ENCODE data around the gene GUCY1A2.

Gene GUCY1A2

GRCh38 chr11:106642331-106642730, 375.9 kb downstream of the GUCY1A2 start:
- Histone ChIP-seq H4K20me1 (ENCODE audit: insufficient read depth, low read length) (no peaks in the 10 kb centered on the region), H3K79me2 (ENCODE audit: insufficient read depth, low read length) (no peaks in the 10 kb centered on the region), H3K9me3 (ENCODE audit: insufficient read depth, low read length, severe bottlenecking) (peaks cover 31% of the 10 kb centered on the region), H3K27ac (ENCODE audit: low read length) (no peak overlapping the region), H2AFZ (ENCODE audit: low read depth, low read length) (no peak overlapping the region), H3K9ac (ENCODE audit: low read depth, low read length) (no peak overlapping the region), H3K27me3 (ENCODE audit: insufficient read depth, low read length, poor library complexity) (no peaks in the 10 kb centered on the region), H3K4me3 (ENCODE audit: low read depth in 1 of 2, low read length in 2 of 2) (no peak overlapping the region), H3K4me2 (ENCODE audit: insufficient read depth, low read length) (no peak overlapping the region), H3K4me1 (ENCODE audit: insufficient read depth, low read length) (no peaks in the 10 kb centered on the region), H3K36me3 (ENCODE audit: insufficient read depth, low read length) (peaks cover 4% of the 10 kb centered on the region; the same call in 1 of the 2 replicates)
- no peak for ATAC-seq (ENCODE audit: insufficient read depth, low read depth)
- TF ChIP-seq EZH2 (IDR thresholded peaks at IDR 0.05; ENCODE audit: borderline replicate concordance, low read depth, low read length, severe bottlenecking) = no peak
- TF ChIP-seq, protein P1, sequence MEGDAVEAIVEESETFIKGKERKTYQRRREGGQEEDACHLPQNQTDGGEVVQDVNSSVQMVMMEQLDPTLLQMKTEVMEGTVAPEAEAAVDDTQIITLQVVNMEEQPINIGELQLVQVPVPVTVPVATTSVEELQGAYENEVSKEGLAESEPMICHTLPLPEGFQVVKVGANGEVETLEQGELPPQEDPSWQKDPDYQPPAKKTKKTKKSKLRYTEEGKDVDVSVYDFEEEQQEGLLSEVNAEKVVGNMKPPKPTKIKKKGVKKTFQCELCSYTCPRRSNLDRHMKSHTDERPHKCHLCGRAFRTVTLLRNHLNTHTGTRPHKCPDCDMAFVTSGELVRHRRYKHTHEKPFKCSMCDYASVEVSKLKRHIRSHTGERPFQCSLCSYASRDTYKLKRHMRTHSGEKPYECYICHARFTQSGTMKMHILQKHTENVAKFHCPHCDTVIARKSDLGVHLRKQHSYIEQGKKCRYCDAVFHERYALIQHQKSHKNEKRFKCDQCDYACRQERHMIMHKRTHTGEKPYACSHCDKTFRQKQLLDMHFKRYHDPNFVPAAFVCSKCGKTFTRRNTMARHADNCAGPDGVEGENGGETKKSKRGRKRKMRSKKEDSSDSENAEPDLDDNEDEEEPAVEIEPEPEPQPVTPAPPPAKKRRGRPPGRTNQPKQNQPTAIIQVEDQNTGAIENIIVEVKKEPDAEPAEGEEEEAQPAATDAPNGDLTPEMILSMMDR (IDR thresholded peaks at IDR 0.05; ENCODE audit: borderline replicate concordance, extremely low read depth, low read length, poor library complexity, severe bottlenecking) = no peak
- no peak for DNase-seq

- Histone ChIP-seq H3K79me2 (ENCODE audit: insufficient read depth, low read length) (no peaks in the 10 kb centered on the region), H3K9ac (ENCODE audit: low read depth, low read length) (no peak overlapping the region), H3K27me3 (ENCODE audit: insufficient read depth, low read length, poor library complexity) (no peaks in the 10 kb centered on the region), H3K4me1 (ENCODE audit: insufficient read depth, low read length) (0 out of 2 replicates have a peak, but pooled peaks cover 11% of the 10 kb centered on the region), H3K9me3 (ENCODE audit: insufficient read depth, low read length, severe bottlenecking) (peaks cover 2% of the 10 kb centered on the region), H3K36me3 (ENCODE audit: insufficient read depth, low read length) (no peaks in the 10 kb centered on the region), H3K4me2 (ENCODE audit: insufficient read depth, low read length) (no peak overlapping the region), H3K27ac (ENCODE audit: low read length) (no peak overlapping the region), H4K20me1 (ENCODE audit: insufficient read depth, low read length) (no peaks in the 10 kb centered on the region), H3K4me3 (ENCODE audit: low read depth in 1 of 2, low read length in 2 of 2) (no peak overlapping the region), H2AFZ (ENCODE audit: low read depth, low read length) (no peak overlapping the region)
- no peak for DNase-seq
- ATAC-seq (ENCODE audit: insufficient read depth, low read depth) = no peak
- TF ChIP-seq, protein P1 (IDR thresholded peaks at IDR 0.05; ENCODE audit: borderline replicate concordance, extremely low read depth, low read length, poor library complexity, severe bottlenecking) = no peak
- TF ChIP-seq EZH2 (IDR thresholded peaks at IDR 0.05; ENCODE audit: borderline replicate concordance, low read depth, low read length, severe bottlenecking) = no peak
Observed at GRCh38 chr11:106632283-106632682, 386.0 kb downstream of the GUCY1A2 start.

GRCh38 chr11:106627694-106628093, 390.6 kb downstream of the GUCY1A2 start:
- no peak for TF ChIP-seq EZH2 (IDR thresholded peaks at IDR 0.05; ENCODE audit: borderline replicate concordance, low read depth, low read length, severe bottlenecking)
- TF ChIP-seq, protein P1 (IDR thresholded peaks at IDR 0.05; ENCODE audit: borderline replicate concordance, extremely low read depth, low read length, poor library complexity, severe bottlenecking) = no peak
- Histone ChIP-seq H3K4me2 (ENCODE audit: insufficient read depth, low read length) (no peak overlapping the region), H3K36me3 (ENCODE audit: insufficient read depth, low read length) (no peaks in the 10 kb centered on the region), H3K9ac (ENCODE audit: low read depth, low read length) (no peak overlapping the region), H4K20me1 (ENCODE audit: insufficient read depth, low read length) (no peaks in the 10 kb centered on the region), H3K9me3 (ENCODE audit: insufficient read depth, low read length, severe bottlenecking) (peaks cover 2% of the 10 kb centered on the region), H3K27me3 (ENCODE audit: insufficient read depth, low read length, poor library complexity) (no peaks in the 10 kb centered on the region), H2AFZ (ENCODE audit: low read depth, low read length) (no peak overlapping the region), H3K79me2 (ENCODE audit: insufficient read depth, low read length) (no peaks in the 10 kb centered on the region), H3K27ac (ENCODE audit: low read length) (no peak overlapping the region), H3K4me3 (ENCODE audit: low read depth in 1 of 2, low read length in 2 of 2) (no peak overlapping the region), H3K4me1 (ENCODE audit: insufficient read depth, low read length) (0 out of 2 replicates have a peak, but pooled peaks cover 4% of the 10 kb centered on the region)
- DNase-seq = no peak
- ATAC-seq (ENCODE audit: insufficient read depth, low read depth) = no peak

GRCh38 chr11:106625566-106625965, 392.7 kb downstream of the GUCY1A2 start:
- no peak for ATAC-seq (ENCODE audit: insufficient read depth, low read depth)
- TF ChIP-seq, protein P1 (IDR thresholded peaks at IDR 0.05; ENCODE audit: borderline replicate concordance, extremely low read depth, low read length, poor library complexity, severe bottlenecking) = no peak
- TF ChIP-seq EZH2 (IDR thresholded peaks at IDR 0.05; ENCODE audit: borderline replicate concordance, low read depth, low read length, severe bottlenecking) = no peak
- no peak overlapping the region for H3K27ac ChIP-seq (ENCODE audit: low read length)

More at GRCh38 chr11:106625566-106625965, 392.7 kb downstream of the GUCY1A2 start:
- Histone ChIP-seq H3K36me3 (ENCODE audit: insufficient read depth, low read length) (no peaks in the 10 kb centered on the region), H3K4me3 (ENCODE audit: low read depth in 1 of 2, low read length in 2 of 2) (no peak overlapping the region), H2AFZ (ENCODE audit: low read depth, low read length) (no peak overlapping the region), H3K79me2 (ENCODE audit: insufficient read depth, low read length) (no peaks in the 10 kb centered on the region), H3K4me2 (ENCODE audit: insufficient read depth, low read length) (no peak overlapping the region), H3K4me1 (ENCODE audit: insufficient read depth, low read length) (0 out of 2 replicates have a peak, but pooled peaks cover 4% of the 10 kb centered on the region), H4K20me1 (ENCODE audit: insufficient read depth, low read length) (no peaks in the 10 kb centered on the region), H3K9ac (ENCODE audit: low read depth, low read length) (no peak overlapping the region), H3K9me3 (ENCODE audit: insufficient read depth, low read length, severe bottlenecking) (peaks cover 2% of the 10 kb centered on the region), H3K27me3 (ENCODE audit: insufficient read depth, low read length, poor library complexity) (no peaks in the 10 kb centered on the region)
- no peak for DNase-seq

All from DND-41 (cell line).